PC-3 (cell line): Measurements from ENCODE around the gene TMEM229A. TPM values are rescaled to one million over a fixed set of nuclear protein-coding genes. Genes with fewer than 3 reads are reported as not detected.
"Not testable (repeated sequence)": the region's sequence is repeated elsewhere in the genome, so short reads cannot be mapped to it uniquely, and the experiment has no call there.

Experiments
- ATAC-seq: fragments of 200-7000 bp; cut with Tn5 transposase; 2 replicates; pipeline ENCODE4 v1.9.1; 2020; ENCODE audit warnings: mild to moderate bottlenecking, moderate library complexity
- BruUV-seq: library from RNA; stranded (reverse); fragments of 400-500 nt; replicated peaks from 2 replicates; lab custom pipeline; 2021; lab: Mats Ljungman, UMichigan
- CTCF ChIA-PET: fragments of 300-600 bp; sonication (Branson Sonifier 250); formaldehyde crosslinking; loops from one replicate; lab custom pipeline; 2022; ENCODE audit warnings: antibody characterized with exemption; lab: Charles Lee
- POLR2A ChIA-PET: fragments of 300-600 bp; sonication (Branson Sonifier 250); formaldehyde crosslinking; loops from one replicate; lab custom pipeline; 2022; ENCODE audit warnings: antibody characterized with exemption; ENCODE audit not compliant: unreplicated experiment; lab: Charles Lee
- DNase-seq: peaks from one replicate; pipeline ENCODE4 v3.0.0-alpha.2; 2015
- H2AFZ ChIP-seq: fragments of 300-600 bp; sonication (generic); 2 replicates; pipeline ENCODE4 v1.6.0; 2016; ENCODE audit warnings: antibody characterized with exemption, low read length
- H3F3A ChIP-seq: fragments of 300-600 bp; sonication (generic); one replicate; pipeline ENCODE4 v1.6.0; 2017; ENCODE audit warnings: antibody characterized with exemption, low read length, control low read depth, mild to moderate bottlenecking; ENCODE audit not compliant: unreplicated experiment
- H3K27ac ChIP-seq: fragments of 300-600 bp; sonication (generic); 2 replicates; pipeline ENCODE4 v1.5.1; 2016; ENCODE audit warnings: mild to moderate bottlenecking, low read length
- H3K27me3 ChIP-seq: fragments of 300-600 bp; sonication (generic); 2 replicates; pipeline ENCODE4 v1.6.1; 2016; ENCODE audit warnings: low read length, mixed read lengths
- H3K36me3 ChIP-seq: fragments of 300-600 bp; sonication (generic); 2 replicates; pipeline ENCODE4 v1.6.1; 2016; ENCODE audit warnings: low read depth, mixed run types, low read length, mixed read lengths
- H3K4me1 ChIP-seq: fragments of 300-600 bp; sonication (generic); 2 replicates; pipeline ENCODE4 v1.5.1; 2016; ENCODE audit warnings: low read length; ENCODE audit not compliant: insufficient read depth
- H3K4me2 ChIP-seq: fragments of 300-600 bp; sonication (generic); 2 replicates; pipeline ENCODE4 v1.6.0; 2016; ENCODE audit warnings: low read length
- H3K4me3 ChIP-seq: fragments of 300-600 bp; sonication (generic); 2 replicates; pipeline ENCODE4 v1.5.1; 2016; ENCODE audit warnings: mild to moderate bottlenecking, low read length, mixed read lengths
- H3K79me2 ChIP-seq: fragments of 300-600 bp; sonication (generic); 2 replicates; pipeline ENCODE4 v1.6.1; 2017; ENCODE audit warnings: low read length, mixed read lengths
- H3K9ac ChIP-seq: fragments of 300-600 bp; sonication (generic); 2 replicates; pipeline ENCODE4 v1.6.0; 2016; ENCODE audit warnings: mild to moderate bottlenecking, low read length
- H3K9me2 ChIP-seq: fragments of 300-600 bp; sonication (generic); replicated peaks from 2 replicates; pipeline ENCODE4 v1.6.1; 2016; ENCODE audit warnings: mixed run types, low read length, mixed read lengths
- H3K9me3 ChIP-seq: fragments of 300-600 bp; sonication (generic); 2 replicates; pipeline ENCODE4 v1.6.1; 2016; ENCODE audit warnings: low read length, mixed read lengths
- H4K20me1 ChIP-seq: fragments of 300-600 bp; sonication (generic); 2 replicates; pipeline ENCODE4 v1.6.1; 2016; ENCODE audit warnings: low read length, mixed read lengths
- CTCF ChIP-seq: fragments of 300-600 bp; sonication (generic); conservative IDR thresholded peaks from 2 replicates; pipeline ENCODE4 v1.5.1; 2017; ENCODE audit warnings: antibody characterized with exemption, low read depth, mild to moderate bottlenecking, low read length
- EZH2 ChIP-seq: fragments of 300-600 bp; sonication (generic); IDR thresholded peaks from one replicate; pipeline ENCODE4 v1.6.1; 2017; ENCODE audit warnings: antibody characterized with exemption, mild to moderate bottlenecking, low read length; ENCODE audit not compliant: unreplicated experiment
- EZH2phosphoT487 ChIP-seq: fragments of 300-600 bp; sonication (generic); IDR thresholded peaks from 2 replicates; pipeline ENCODE4 v1.6.1; 2018; ENCODE audit warnings: mild to moderate bottlenecking, antibody characterized with exemption, low read length, borderline replicate concordance
- intact Hi-C: fragments of 100-400 bp; cut with micrococcal nuclease; formaldehyde crosslinking; loops from 2 replicates; pipeline ENCODE4 v1.9.0; 2023
- total RNA-seq: library from RNA; depleted of rRNA; stranded (reverse); fragments of >200 nt; gene quantifications from 2 replicates; pipeline ENCODE4 v1.2.3, GENCODE V29; 2014

The TMEM229A gene
- total RNA-seq, 1 experiment from 2014 or later, result not detected

DNA sequence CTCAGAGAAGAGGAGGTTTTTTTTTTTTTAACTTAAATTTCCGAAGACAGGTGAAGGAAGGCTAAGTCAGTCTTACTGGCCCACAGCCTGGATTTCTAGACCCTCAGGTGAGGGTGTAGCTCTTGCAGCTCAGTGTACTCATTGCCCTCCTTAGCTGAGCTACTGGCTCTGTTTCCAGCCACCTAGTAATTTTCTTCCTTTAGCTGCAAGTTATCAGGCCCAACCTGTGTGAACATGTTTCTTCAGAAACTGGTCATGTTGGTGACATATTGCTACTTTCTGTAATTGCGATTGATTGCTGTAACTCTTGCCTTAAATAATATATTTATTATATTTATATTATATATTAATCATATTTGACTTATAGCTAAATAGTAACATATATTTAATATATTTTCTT, 10.0 kb upstream of the TMEM229A start:
- intact Hi-C loops, result no loop called here
- H2AFZ ChIP-seq, result no peak overlapping the region
- H3K4me3 ChIP-seq, result no peak overlapping the region
- no peaks in the 10 kb centered on the region for H3K9me3 ChIP-seq
- no peak for TF ChIP-seq EZH2
- TF ChIP-seq CTCF, result no peak
- TF ChIP-seq EZH2phosphoT487, result no peak
- no peaks in the 10 kb centered on the region for H3F3A ChIP-seq
- no peaks in the 10 kb centered on the region for H4K20me1 ChIP-seq
- peaks cover 48% of the 10 kb centered on the region for H3K27me3 ChIP-seq
- no peak overlapping the region for H3K4me2 ChIP-seq
- no peaks in the 10 kb centered on the region for H3K36me3 ChIP-seq
- no peak overlapping the region for H3K9ac ChIP-seq
- no TSS peak for BruUV-seq
- no peaks in the 10 kb centered on the region for H3K9me2 ChIP-seq
- ATAC-seq, result no peak
- POLR2A ChIA-PET, result no interaction called here
- CTCF ChIA-PET, result interaction anchor here (0.6 kb wide), 1 partner anchor 812 kb away, joined by 7 read pairs; no protein-coding TSS in a partner anchor
- no peak overlapping the region for H3K27ac ChIP-seq
- DNase-seq, result no peak
- no peaks in the 10 kb centered on the region for H3K79me2 ChIP-seq
- no peaks in the 10 kb centered on the region for H3K4me1 ChIP-seq

GRCh38 chr7:124041439-124041838, 8.6 kb upstream of the TMEM229A start:
- H3K4me2 ChIP-seq, result no peak overlapping the region
- no peak overlapping the region for H3K9ac ChIP-seq
- no peaks in the 10 kb centered on the region for H3F3A ChIP-seq
- no peaks in the 10 kb centered on the region for H3K4me1 ChIP-seq
- TF ChIP-seq EZH2phosphoT487 (no peak), CTCF (no peak), EZH2 (no peak)
- no peaks in the 10 kb centered on the region for H3K9me2 ChIP-seq
- no peaks in the 10 kb centered on the region for H3K79me2 ChIP-seq
- no peaks in the 10 kb centered on the region for H3K9me3 ChIP-seq
- DNase-seq (no peak), ATAC-seq (no peak)
- peaks cover 56% of the 10 kb centered on the region for H3K27me3 ChIP-seq
- no TSS peak for BruUV-seq
- POLR2A ChIA-PET, result no interaction called here
- intact Hi-C loops, result no loop called here
- no peaks in the 10 kb centered on the region for H3K36me3 ChIP-seq
- no peak overlapping the region for H3K4me3 ChIP-seq
- CTCF ChIA-PET, result no interaction called here
- H3K27ac ChIP-seq, result no peak overlapping the region
- no peak overlapping the region for H2AFZ ChIP-seq
- H4K20me1 ChIP-seq, result no peaks in the 10 kb centered on the region

DNA sequence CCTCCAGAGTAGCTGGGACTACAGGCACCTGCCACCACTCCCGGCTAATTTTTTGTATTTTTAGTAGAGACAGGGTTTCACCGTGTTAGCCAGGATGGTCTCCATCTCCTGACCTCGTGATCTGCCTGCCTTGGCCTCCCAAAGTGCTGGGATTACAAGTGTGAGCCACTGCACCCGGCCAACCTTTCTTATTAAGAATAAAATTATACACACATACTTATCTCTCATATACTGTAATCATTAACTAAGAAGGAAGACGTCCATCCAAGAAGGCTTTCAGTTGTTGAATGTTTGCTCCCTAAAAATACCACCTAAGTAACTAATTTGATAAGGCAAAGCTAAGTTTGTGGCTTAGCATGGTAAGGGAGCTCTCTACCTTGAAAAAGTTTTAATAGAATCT, 5.0 kb upstream of the TMEM229A start:
- H3K4me1 ChIP-seq, H3K4me3 ChIP-seq, POLR2A ChIA-PET, ATAC-seq, intact Hi-C loops, H3K79me2 ChIP-seq, CTCF ChIA-PET, H3K9ac ChIP-seq, DNase-seq, BruUV-seq, H3K9me3 ChIP-seq, H3K4me2 ChIP-seq, H3F3A ChIP-seq, H3K36me3 ChIP-seq, H3K9me2 ChIP-seq, H3K27ac ChIP-seq, H2AFZ ChIP-seq, H4K20me1 ChIP-seq: not testable (repeated sequence)
- peaks cover 63% of the 10 kb centered on the region for H3K27me3 ChIP-seq
